HL-60 (cell line): ENCODE data around the gene PPP1R9B.

ENCODE experiments used
- DNase-seq, 2 experiments: peaks; one replicate each; pipeline ENCODE4 v3.0.0-alpha.2; 2010 to 2020; ENCODE audit warnings: low read depth in 1 of 2, low spot score in 1 of 2
- H3K27ac ChIP-seq: fragments of 250-450 bp; sonication (Bioruptor Pico); replicated peaks from 2 replicates; pipeline ENCODE4 v1.5.1; 2020; ENCODE audit warnings: mild to moderate bottlenecking, moderate library complexity
- H3K27me3 ChIP-seq: fragments of 250-450 bp; sonication (Bioruptor Pico); 2 replicates; pipeline ENCODE4 v1.5.1; 2021; ENCODE audit warnings: mild to moderate bottlenecking, moderate library complexity; ENCODE audit not compliant: insufficient read depth, poor library complexity, severe bottlenecking
- H3K4me3 ChIP-seq: replicated peaks from 2 replicates; pipeline ENCODE4 v1.5.1; 2011; ENCODE audit warnings: mild to moderate bottlenecking, control low read depth, low read length; ENCODE audit not compliant: insufficient read depth
- CTCF ChIP-seq: IDR thresholded peaks from one replicate; pipeline ENCODE4 v1.5.1; 2011; ENCODE audit warnings: low read length, control low read depth, inconsistent platforms; ENCODE audit not compliant: insufficient read depth
- GABPA ChIP-seq: IDR thresholded peaks from 2 replicates; pipeline ENCODE4 v1.6.1; 2012; ENCODE audit warnings: low read depth
- POLR2AphosphoS5 ChIP-seq: IDR thresholded peaks from 2 replicates; pipeline ENCODE4 v1.6.1; 2012; ENCODE audit warnings: low read depth
- REST ChIP-seq: IDR thresholded peaks from 2 replicates; pipeline ENCODE4 v1.6.1; 2012; ENCODE audit warnings: low read depth; ENCODE audit not compliant: insufficient replicate concordance
- SPI1 ChIP-seq: IDR thresholded peaks from 2 replicates; pipeline ENCODE4 v1.6.1; 2012; ENCODE audit warnings: low read depth, mild to moderate bottlenecking, borderline replicate concordance

PPP1R9B gene

DNA sequence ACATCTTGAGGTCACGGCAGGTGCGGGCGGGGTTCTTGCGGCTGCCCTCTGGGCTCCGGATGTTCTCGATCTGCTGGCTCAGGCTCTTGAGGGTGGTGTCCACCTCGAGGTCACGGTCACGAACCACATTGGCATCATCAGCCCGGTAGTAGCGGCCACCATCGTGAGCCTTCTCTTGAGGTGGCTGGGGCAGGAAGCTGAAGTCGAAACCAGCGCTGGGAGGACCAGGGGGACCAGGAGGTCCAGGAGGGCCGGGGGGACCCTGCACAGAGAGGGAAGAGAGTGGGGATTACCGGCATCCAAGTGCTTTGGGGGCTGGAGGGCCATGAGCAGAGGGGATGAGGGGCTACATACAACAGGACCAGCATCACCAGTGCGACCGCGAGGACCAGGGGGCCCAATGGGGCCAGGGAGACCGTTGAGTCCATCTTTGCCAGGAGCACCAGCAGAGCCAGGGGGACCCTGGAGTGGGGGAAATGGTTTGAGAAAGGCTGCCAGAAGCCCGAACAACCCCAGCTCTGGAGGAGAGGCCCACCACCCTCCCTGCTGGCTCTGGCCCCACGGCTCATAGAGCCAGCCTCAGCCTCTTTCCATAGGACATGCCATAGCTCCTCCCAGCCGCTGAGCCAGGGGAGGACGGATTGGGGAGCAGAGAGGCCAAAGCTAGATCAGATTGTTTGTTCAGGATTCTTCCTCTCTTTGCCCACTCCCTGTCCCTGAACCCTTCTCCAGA lies 36.4 kb upstream of the PPP1R9B start:
- H3K27ac ChIP-seq, result no peak overlapping the region
- no peaks in the 10 kb centered on the region for H3K27me3 ChIP-seq
- TF ChIP-seq REST (no peak), GABPA (no peak), SPI1 (no peak), CTCF (no peak), POLR2AphosphoS5 (no peak)
- no peak overlapping the region for H3K4me3 ChIP-seq
- no peak for DNase-seq

GRCh38 chr17:50185631-50186471 lies 35.4 kb upstream of the PPP1R9B start:
- no peak for DNase-seq
- TF ChIP-seq SPI1, result no peak
- TF ChIP-seq POLR2AphosphoS5, result no peak
- TF ChIP-seq GABPA, result no peak
- no peak for TF ChIP-seq CTCF
- no peak for TF ChIP-seq REST
- Histone ChIP-seq H3K4me3 (no peak overlapping the region), H3K27me3 (no peaks in the 10 kb centered on the region), H3K27ac (peak overlapping the region; percentile 94)

DNA sequence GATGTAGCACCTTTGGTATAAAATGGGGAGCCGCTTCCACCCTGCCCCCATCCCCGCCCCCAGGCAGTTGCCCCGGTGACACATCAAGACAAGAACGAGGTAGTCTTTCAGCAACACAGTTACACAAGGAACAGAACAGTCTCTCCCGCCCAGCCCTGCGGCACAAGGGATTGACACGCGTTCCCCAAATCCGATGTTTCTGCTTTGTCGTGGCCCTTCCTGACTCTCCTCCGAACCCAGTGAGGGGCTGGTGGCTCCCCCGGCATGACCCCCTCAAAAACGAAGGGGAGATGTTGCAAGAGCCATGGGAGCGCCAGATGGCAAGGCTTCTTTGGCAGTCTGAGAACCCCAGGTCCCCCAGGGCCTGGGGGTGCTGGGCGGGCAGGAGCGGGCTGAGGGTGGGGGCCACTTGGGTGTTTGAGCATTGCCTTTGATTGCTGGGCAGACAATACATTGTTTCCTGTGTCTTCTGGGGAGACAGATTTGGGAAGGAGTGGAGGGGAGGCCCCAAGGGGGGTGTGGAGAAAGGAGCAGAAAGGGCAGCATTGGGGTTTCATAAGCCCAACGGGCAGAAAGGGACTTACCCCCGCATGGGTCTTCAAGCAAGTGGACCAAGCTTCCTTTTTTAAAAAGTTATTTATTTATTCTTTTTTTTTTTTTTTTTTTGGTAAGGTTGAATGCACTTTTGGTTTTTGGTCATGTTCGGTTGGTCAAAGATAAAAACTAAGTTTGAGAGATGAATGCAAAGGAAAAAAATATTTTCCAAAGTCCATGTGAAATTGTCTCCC lies 34.3 kb upstream of the PPP1R9B start:
- Histone ChIP-seq H3K27me3 (no peaks in the 10 kb centered on the region), H3K4me3 (no peak overlapping the region), H3K27ac (peak overlapping the region; percentile 94)
- TF ChIP-seq CTCF, result no peak
- 0 out of 2 replicates have a peak, but pooled peaks have one; percentile 31 for TF ChIP-seq POLR2AphosphoS5
- peak; percentile 63 to 91 for DNase-seq
